Heart right ventricle (tissue), 16 donors: ENCODE data around the gene MAN2A1. TPM values are rescaled to one million over a fixed set of nuclear protein-coding genes. Genes with fewer than 3 reads are reported as not detected.

Experiments used
- ATAC-seq, 8 donors: fragments of 200-7000 bp; cut with Tn5 transposase; one replicate each; pipeline ENCODE4 v1.9.1; 2020; ENCODE audit warnings: mild to moderate bottlenecking in 8 of 8, moderate library complexity in 8 of 8, moderate number of reproducible peaks in 1 of 8
- DNase-seq, 2 donors: peaks; one replicate each; pipeline ENCODE4 v3.0.0-alpha.2; 2020
- H3K27ac ChIP-seq, 10 donors: fragments of 200-600 bp; sonication (generic) in 2 of 10; one replicate each; pipeline versions ENCODE4 v1.5.0 to v1.8.0; 2020 to 2022; ENCODE audit warnings: mild to moderate bottlenecking in 3 of 10
- H3K27me3 ChIP-seq, 7 donors: fragments of 200-600 bp; one replicate each; pipeline ENCODE4 v1.8.0; 2021 to 2022; ENCODE audit warnings: mild to moderate bottlenecking in 2 of 7
- H3K36me3 ChIP-seq, 9 donors: fragments of 200-600 bp; sonication (generic) in 1 of 9; one replicate each; pipeline versions ENCODE4 v1.5.0 to v1.8.0; 2020 to 2022; ENCODE audit warnings: mild to moderate bottlenecking in 2 of 9
- H3K4me1 ChIP-seq, 9 donors: fragments of 200-600 bp; sonication (generic) in 1 of 9; one replicate each; pipeline versions ENCODE4 v1.5.0 to v1.8.0; 2020 to 2022; ENCODE audit warnings: mild to moderate bottlenecking in 4 of 9
- H3K4me3 ChIP-seq, 10 donors: fragments of 200-600 bp; sonication (generic) in 2 of 10; one replicate each; pipeline versions ENCODE4 v1.5.0 to v1.8.0; 2020 to 2022; ENCODE audit warnings: mild to moderate bottlenecking in 7 of 10, moderate library complexity in 2 of 10
- H3K9me3 ChIP-seq, 11 donors: fragments of 200-600 bp in 10 of 11; sonication (generic) in 2 of 11; one replicate each; pipeline versions ENCODE4 v1.5.0 to v1.8.0; 2013 to 2022; ENCODE audit warnings: mild to moderate bottlenecking in 2 of 11, control low read depth in 1 of 11, moderate library complexity in 1 of 11
- WGBS, 2 donors: extraction: QIAGEN DNeasy Blood & Tissue Kit; methylation state at CpG; one replicate each; pipeline ENCODE4 v1.1.7; 2013; ENCODE audit warnings: inconsistent platforms in 1 of 2; 5-methylcytosine and 5-hydroxymethylcytosine counted together
- intact Hi-C, 10 donors: fragments of 100-400 bp; cut with DNase I; formaldehyde crosslinking; loops; one replicate each; pipeline versions ENCODE4 v1.11.1 to v1.14.2; 2022
- polyA plus RNA-seq, 2 donors: library from polyadenylated mRNA; stranded (reverse); fragments of 200-250 nt; gene quantifications; one replicate each; pipeline ENCODE4 v1.2.3, GENCODE V29; 2013
- total RNA-seq, 10 donors: library from RNA; stranded (reverse); fragmentation: NEBNext Ultra II Directional in 3 of 10; extraction: Animal tissue kit (Norgen Biotek cat#: 25700) in 3 of 10; gene quantifications; one replicate each; pipeline versions ENCODE4 v1.2.1 to v1.2.4, GENCODE V29; 2021 to 2023
- TF ChIP-seq, protein P1 (sequence below), 9 donors: fragments of 200-600 bp; sonication (generic) in 2 of 9; IDR thresholded peaks; one replicate each; pipeline versions ENCODE4 v1.5.0 to v1.8.0; 2021 to 2022; ENCODE audit warnings: antibody characterized with exemption in 9 of 9, mild to moderate bottlenecking in 5 of 9, moderate library complexity in 1 of 9
- donor health status: Arrhythmogenic right ventricular cardiomyopathy.
- donor health status: ischemic (EF 13 %, LVEDD 7.1; RV severe dilation, severe dysfunction).
- donor health status: healthy with polysubstance abuse.
- donor health status: DM: no; HTN: yes; CAD: no.
- donor health status: DM: no; HTN: no; CAD: no.
- donor health status: ischemic (EF 25% LVEDD 6.9; RV normal size, moderate dysfunction).
- donor health status: ischemic (EF 25% LVEDD 5.7; RV mildly dilated, moderate dysfunction).
- donor health status: healthy.
- donor health status: DM: yes; HTN: yes; CAD: no.
- donor health status: Ischemic cardiomyopathy.
- donor health status: ischemic (EF 35%, LVEDD 5.7; RV mildly dilated, moderate dysfunction).
- donor health status: nonischemic (EF 11% LVEDD 7.7; RV severe dilation, severe dysfunction).
- donor health status: DM: yes; HTN: yes; CAD: no.
- donor health status: PGD.
- donor health status: ischemic (EF 29% LVEDD 5.4; RV normal size, mild dysfunction).
- donor health status: nonischemic (EF 23%, LVEDD 6.1; RV moderate dilation, normal function).

MAN2A1 gene
- total and polyA plus RNA-seq, 12 donors, result 2.9 to 16.1 (median 6.5) TPM

DNA sequence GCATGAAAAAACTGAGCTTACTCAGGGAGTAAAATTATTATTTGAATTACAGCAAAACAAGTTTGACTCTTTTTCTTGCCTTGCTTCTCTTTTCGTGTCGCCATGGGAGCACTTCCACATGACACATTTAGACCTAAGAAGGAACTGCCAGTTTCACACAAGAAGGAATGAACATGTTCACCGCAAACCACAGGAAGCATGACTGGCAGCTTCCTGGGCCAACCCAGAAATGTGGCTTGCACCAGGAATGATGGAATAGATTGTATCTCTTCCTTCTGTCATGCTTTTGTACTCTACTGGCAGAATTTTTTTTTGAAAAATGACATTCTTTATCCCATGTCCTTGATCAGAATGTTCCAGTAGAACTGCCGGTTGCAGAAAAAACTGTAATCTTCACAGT is 32.9 kb upstream of the MAN2A1 start:
- no peaks in the 10 kb centered on the region for H3K36me3 ChIP-seq
- H3K27me3 ChIP-seq, result no peaks in the 10 kb centered on the region
- H3K27ac ChIP-seq, result peak overlapping the region in 1 of 10 donors; percentile 36
- 69 to 76% methylated on average over 4 of the region's 4 CpGs for WGBS, 2 donors
- TF ChIP-seq, protein P1, sequence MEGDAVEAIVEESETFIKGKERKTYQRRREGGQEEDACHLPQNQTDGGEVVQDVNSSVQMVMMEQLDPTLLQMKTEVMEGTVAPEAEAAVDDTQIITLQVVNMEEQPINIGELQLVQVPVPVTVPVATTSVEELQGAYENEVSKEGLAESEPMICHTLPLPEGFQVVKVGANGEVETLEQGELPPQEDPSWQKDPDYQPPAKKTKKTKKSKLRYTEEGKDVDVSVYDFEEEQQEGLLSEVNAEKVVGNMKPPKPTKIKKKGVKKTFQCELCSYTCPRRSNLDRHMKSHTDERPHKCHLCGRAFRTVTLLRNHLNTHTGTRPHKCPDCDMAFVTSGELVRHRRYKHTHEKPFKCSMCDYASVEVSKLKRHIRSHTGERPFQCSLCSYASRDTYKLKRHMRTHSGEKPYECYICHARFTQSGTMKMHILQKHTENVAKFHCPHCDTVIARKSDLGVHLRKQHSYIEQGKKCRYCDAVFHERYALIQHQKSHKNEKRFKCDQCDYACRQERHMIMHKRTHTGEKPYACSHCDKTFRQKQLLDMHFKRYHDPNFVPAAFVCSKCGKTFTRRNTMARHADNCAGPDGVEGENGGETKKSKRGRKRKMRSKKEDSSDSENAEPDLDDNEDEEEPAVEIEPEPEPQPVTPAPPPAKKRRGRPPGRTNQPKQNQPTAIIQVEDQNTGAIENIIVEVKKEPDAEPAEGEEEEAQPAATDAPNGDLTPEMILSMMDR (IDR thresholded peaks at IDR 0.05), result no peak
- peak; percentile 15 to 28 for DNase-seq
- intact Hi-C loops, result no loop called here
- H3K9me3 ChIP-seq, result no peaks in the 10 kb centered on the region
- no peak overlapping the region for H3K4me3 ChIP-seq
- peak in 7 of 8 donors; percentile 56 to 79 (median 71) for ATAC-seq
- peaks cover 0 to 15% (median 0%) of the 10 kb centered on the region in 9 donors for H3K4me1 ChIP-seq

DNA sequence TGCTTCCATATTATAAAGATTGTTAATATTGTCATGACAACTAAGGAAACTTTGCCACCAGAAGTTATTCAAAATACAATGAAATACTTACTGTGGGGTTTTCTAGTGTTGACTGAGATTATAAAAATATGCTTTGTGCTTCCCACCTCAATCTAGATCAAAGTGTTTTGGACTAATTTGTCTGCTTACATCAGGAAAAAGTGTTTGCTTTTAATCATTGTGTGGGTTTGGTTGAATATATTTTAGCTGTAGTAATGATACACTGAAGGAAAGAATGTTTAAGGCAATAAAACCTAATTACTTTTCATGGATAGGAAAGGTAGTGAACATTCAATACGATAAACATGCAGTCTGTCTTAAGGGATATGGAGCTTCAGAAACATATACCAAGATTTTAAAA is 29.8 kb upstream of the MAN2A1 start:
- WGBS, 2 donors, result 97 to 98% methylated on average over 1 of the region's 1 CpG
- DNase-seq (no peak), ATAC-seq (no peak)
- intact Hi-C loops, result no loop called here
- Histone ChIP-seq H3K36me3 (no peaks in the 10 kb centered on the region), H3K4me3 (no peak overlapping the region), H3K4me1 (peaks cover 0 to 15% (median 0%) of the 10 kb centered on the region in 9 donors), H3K9me3 (no peaks in the 10 kb centered on the region), H3K27ac (no peak overlapping the region), H3K27me3 (no peaks in the 10 kb centered on the region)
- TF ChIP-seq, protein P1 (IDR thresholded peaks at IDR 0.05), result no peak

DNA sequence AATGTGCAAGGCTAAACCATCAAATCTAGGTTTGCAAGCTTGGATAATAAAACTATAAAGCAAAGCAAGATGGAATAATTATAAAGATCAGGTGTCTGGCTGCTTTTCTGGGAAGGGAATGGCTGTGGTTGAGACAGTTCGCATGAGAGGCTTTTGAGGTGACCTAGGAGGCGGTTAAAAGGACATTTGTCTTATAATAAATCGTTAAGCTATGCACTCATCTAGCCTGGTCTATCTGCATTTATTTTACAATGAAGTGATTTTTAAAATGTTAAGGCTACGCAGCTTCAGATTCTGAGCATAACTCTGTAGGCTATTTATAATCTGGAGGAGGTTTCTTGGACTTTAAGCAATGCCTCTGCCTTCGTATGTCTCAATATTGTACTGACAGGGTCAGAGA is 29.4 kb upstream of the MAN2A1 start:
- Histone ChIP-seq H3K36me3 (no peaks in the 10 kb centered on the region), H3K4me3 (no peak overlapping the region), H3K9me3 (no peaks in the 10 kb centered on the region), H3K27me3 (no peaks in the 10 kb centered on the region), H3K27ac (no peak overlapping the region), H3K4me1 (peaks cover 0 to 15% (median 0%) of the 10 kb centered on the region in 9 donors)
- ATAC-seq (no peak), DNase-seq (no peak)
- intact Hi-C loops, result no loop called here
- TF ChIP-seq, protein P1 (IDR thresholded peaks at IDR 0.05), result no peak
- 82 to 84% methylated on average over 5 of the region's 5 CpGs for WGBS, 2 donors

DNA sequence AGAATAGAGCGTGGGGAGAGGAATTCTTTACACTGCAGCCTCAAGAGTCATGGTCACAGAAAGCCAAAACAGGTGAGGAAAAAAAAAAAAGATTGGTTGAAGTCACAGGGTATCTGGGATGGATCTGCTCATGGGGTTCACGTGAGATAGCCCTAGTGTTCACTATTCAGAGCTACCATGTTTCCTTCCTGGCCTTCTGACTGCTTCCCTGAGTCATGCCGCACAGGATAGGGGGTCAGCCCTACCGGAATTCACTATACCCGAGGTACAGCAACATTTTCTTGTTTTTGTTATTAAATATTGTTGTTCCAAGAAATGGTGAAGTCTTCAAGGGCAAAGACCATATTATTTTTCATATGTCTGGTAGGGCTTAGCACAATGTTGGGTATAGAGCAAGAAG is 21.5 kb upstream of the MAN2A1 start:
- Histone ChIP-seq H3K36me3 (no peaks in the 10 kb centered on the region), H3K9me3 (no peaks in the 10 kb centered on the region), H3K4me1 (no peaks in the 10 kb centered on the region), H3K27me3 (peaks cover 0 to 9% (median 0%) of the 10 kb centered on the region in 7 donors), H3K27ac (no peak overlapping the region), H3K4me3 (no peak overlapping the region)
- TF ChIP-seq, protein P1 (IDR thresholded peaks at IDR 0.05), result no peak
- intact Hi-C loops, result no loop called here
- 84 to 88% methylated on average over 5 of the region's 5 CpGs for WGBS, 2 donors
- ATAC-seq (no peak), DNase-seq (no peak)
